PFSK-1 (cell line): ENCODE measurements around the gene PRDM15.

Source experiments
- FOXP2 ChIP-seq: optimal IDR thresholded peaks from 2 replicates; pipeline ENCODE3; 2011; ENCODE audit warnings: borderline replicate concordance, control low read depth, inconsistent platforms; ENCODE audit not compliant: insufficient read depth; ENCODE audit errors: extremely low read length, extremely low read depth
- POLR2AphosphoS5 ChIP-seq: IDR thresholded peaks from 2 replicates; pipeline ENCODE4 v1.6.1; 2012; ENCODE audit warnings: low read depth, mild to moderate bottlenecking, control low read depth, low read length, moderate library complexity
- SIN3A ChIP-seq: IDR thresholded peaks from 2 replicates; pipeline ENCODE4 v1.6.1; 2012; ENCODE audit warnings: mild to moderate bottlenecking, low read length, moderate library complexity, borderline replicate concordance; ENCODE audit not compliant: insufficient read depth
- TAF1 ChIP-seq: IDR thresholded peaks from 2 replicates; pipeline ENCODE4 v1.6.1; 2012; ENCODE audit warnings: low read length, control low read depth, borderline replicate concordance; ENCODE audit not compliant: insufficient read depth
- TF ChIP-seq, protein P1 (sequence below), 2 experiments: IDR thresholded peaks; 2 replicates each; pipeline versions ENCODE4 v1.6.1 to v1.8.0; 2011 to 2012; ENCODE audit warnings: low read depth in 2 of 2, low read length in 2 of 2, control low read depth in 1 of 2, inconsistent platforms in 1 of 2, mild to moderate bottlenecking in 1 of 2, moderate library complexity in 1 of 2; ENCODE audit not compliant: insufficient read depth in 1 of 2

Gene PRDM15

DNA sequence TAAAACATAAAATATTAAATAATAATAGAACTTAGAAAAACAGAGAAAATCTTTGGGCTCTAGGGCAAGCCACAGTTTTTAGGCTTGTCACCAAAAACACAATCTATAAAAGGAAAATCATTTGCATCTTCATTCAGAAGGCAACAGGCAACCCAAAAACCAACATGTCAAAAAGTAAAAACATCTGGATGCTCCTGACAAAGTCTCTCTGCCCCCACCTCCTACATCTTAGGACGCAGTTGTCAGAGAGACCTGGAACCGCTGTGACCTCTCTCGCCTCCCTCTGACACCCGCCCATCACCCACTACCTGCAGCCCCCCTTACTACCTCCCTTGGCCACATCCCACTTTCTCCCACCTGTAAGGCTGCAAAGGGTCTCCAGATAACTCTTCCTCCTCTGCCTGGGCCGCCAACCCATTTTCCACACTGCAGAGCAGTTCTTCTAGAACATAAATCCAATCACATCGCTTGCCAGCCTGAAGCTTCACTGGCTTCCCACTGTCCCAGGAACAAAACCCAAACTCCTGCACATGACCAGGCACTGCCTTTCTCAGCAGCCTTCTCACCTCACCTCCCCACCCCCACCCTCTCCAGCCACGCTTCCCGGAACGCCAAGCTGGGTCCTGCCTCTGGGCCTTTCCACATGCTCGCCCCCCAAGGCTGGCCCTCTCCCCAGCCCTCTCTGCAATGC is 14.7 kb downstream of the PRDM15 start:
- TF ChIP-seq POLR2AphosphoS5 (no peak), FOXP2 (no peak), TAF1 (no peak), SIN3A (no peak)
- TF ChIP-seq, protein P1, sequence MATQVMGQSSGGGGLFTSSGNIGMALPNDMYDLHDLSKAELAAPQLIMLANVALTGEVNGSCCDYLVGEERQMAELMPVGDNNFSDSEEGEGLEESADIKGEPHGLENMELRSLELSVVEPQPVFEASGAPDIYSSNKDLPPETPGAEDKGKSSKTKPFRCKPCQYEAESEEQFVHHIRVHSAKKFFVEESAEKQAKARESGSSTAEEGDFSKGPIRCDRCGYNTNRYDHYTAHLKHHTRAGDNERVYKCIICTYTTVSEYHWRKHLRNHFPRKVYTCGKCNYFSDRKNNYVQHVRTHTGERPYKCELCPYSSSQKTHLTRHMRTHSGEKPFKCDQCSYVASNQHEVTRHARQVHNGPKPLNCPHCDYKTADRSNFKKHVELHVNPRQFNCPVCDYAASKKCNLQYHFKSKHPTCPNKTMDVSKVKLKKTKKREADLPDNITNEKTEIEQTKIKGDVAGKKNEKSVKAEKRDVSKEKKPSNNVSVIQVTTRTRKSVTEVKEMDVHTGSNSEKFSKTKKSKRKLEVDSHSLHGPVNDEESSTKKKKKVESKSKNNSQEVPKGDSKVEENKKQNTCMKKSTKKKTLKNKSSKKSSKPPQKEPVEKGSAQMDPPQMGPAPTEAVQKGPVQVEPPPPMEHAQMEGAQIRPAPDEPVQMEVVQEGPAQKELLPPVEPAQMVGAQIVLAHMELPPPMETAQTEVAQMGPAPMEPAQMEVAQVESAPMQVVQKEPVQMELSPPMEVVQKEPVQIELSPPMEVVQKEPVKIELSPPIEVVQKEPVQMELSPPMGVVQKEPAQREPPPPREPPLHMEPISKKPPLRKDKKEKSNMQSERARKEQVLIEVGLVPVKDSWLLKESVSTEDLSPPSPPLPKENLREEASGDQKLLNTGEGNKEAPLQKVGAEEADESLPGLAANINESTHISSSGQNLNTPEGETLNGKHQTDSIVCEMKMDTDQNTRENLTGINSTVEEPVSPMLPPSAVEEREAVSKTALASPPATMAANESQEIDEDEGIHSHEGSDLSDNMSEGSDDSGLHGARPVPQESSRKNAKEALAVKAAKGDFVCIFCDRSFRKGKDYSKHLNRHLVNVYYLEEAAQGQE (IDR thresholded peaks at IDR 0.05; ENCODE audit: insufficient read depth in 1 of 2, low read depth in 2 of 2, low read length in 2 of 2): no peak

DNA sequence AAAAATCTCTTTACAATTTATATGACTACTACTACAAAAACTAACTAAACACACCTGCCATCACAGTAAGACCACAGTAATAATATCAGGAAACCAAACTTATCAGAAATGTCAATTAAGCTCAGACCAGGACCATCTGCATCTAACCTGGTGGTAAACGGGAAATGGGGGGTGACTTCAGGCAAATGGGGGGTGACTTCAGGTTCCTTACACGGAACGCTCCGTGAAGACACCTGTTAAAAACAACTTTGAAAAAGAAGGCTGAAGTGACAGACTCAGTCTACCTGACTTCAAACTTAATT is 15.8 kb downstream of the PRDM15 start:
- TF ChIP-seq POLR2AphosphoS5: no peak
- TF ChIP-seq, protein P1 (IDR thresholded peaks at IDR 0.05; ENCODE audit: insufficient read depth in 1 of 2, low read depth in 2 of 2, low read length in 2 of 2): no peak

DNA sequence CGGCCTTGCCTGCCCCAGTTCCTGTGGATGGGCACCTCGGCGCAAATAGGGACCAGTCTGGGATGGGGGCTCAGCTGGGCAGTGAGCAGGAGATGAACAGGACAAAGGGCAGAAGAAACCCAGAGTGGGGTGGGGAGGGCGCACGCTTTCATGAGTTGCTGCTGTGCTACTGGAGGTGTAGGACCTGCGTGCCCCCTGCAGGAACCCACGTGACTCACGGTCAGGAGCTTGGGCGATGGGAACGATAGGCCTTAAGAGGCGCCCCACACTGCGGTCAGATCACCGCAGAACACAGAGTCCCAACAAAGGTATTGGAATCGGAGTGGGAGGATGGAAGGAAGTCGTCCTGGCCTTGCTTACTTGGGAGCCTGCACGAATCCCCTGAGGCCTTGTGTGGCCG is 17.2 kb downstream of the PRDM15 start:
- TF ChIP-seq SIN3A (no peak), POLR2AphosphoS5 (no peak), FOXP2 (no peak), TAF1 (no peak)
- TF ChIP-seq, protein P1 (IDR thresholded peaks at IDR 0.05; ENCODE audit: insufficient read depth in 1 of 2, low read depth in 2 of 2, low read length in 2 of 2): no peak

DNA sequence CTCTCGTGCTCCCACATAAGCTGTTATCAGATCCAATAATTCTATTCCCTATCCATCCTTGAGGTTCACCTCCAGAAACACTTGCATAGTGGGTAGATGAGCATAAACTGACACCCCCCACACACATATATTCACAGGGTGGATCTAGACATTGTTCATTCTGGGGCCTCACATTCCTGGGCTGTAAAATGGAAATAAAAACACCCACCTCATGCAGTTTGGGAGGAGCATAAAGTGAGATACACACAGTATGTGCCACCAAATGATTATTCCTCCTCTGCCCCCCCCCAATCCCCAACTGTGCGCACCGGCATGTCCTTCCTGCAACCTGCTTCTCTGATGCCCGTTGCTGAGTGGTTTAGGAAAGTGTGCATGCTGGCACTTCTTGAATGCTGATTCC is 17.9 kb downstream of the PRDM15 start:
- no peak for TF ChIP-seq FOXP2
- TF ChIP-seq, protein P1 (IDR thresholded peaks at IDR 0.05; ENCODE audit: insufficient read depth in 1 of 2, low read depth in 2 of 2, low read length in 2 of 2): no peak
- TF ChIP-seq POLR2AphosphoS5: no peak
- TF ChIP-seq TAF1: no peak

DNA sequence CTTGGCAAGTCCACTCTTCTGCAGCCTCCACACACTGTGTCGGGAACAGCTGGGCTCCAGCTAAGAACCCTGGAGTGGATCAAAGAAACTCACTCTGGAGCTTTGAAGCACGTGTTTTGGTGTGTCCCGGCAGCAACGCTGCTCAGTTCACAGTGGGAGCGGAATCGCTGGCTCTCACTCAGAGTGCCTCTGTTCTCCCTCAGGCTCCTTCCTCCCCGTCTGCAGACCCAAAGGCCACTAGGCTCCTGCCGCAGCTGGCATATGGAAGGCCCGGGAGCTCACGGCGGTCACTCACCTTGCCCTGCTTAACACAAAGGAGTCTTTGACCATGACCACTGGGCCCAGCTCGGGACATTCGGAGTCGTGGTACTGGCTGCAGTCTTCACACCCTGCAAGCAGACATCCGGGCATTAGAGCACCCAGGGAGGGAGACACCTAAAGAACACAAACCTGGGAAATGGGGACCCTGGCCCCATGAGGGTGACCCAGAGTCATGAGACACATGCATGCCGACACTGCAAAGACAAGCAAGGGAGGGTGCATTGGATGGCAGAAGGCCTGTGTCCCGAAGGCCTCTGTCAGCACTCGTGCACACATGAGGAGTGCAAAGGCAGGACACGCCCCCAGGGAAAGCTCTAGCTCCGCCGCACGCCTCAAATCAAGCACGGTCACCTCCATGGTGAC is 19.7 kb downstream of the PRDM15 start:
- TF ChIP-seq POLR2AphosphoS5: no peak
- TF ChIP-seq SIN3A: no peak
- no peak for TF ChIP-seq FOXP2
- TF ChIP-seq, protein P1 (IDR thresholded peaks at IDR 0.05; ENCODE audit: insufficient read depth in 1 of 2, low read depth in 2 of 2, low read length in 2 of 2): no peak
- no peak for TF ChIP-seq TAF1
